HG03159 (cell line): ENCODE results near the gene SERPINA4.

Experiments
- ATAC-seq: cut with Tn5 transposase; IDR thresholded peaks from one replicate; pipeline ENCODE4 v1.9.1; 2021; ENCODE audit warnings: mild to moderate bottlenecking, moderate library complexity; ENCODE audit not compliant: unreplicated experiment

The SERPINA4 gene

GRCh38 chr14:94613720-94614644 is 52.7 kb downstream of the SERPINA4 start:
- ATAC-seq, result no peak

GRCh38 chr14:94614802-94615201 is 53.6 kb downstream of the SERPINA4 start:
- no peak for ATAC-seq

GRCh38 chr14:94615254-94615653 is 54.0 kb downstream of the SERPINA4 start:
- no peak for ATAC-seq

GRCh38 chr14:94615823-94616570 is 54.8 kb downstream of the SERPINA4 start:
- ATAC-seq, result no peak

GRCh38 chr14:94617366-94617941 is 56.2 kb downstream of the SERPINA4 start:
- ATAC-seq, result no peak

GRCh38 chr14:94617988-94618822 is 57.0 kb downstream of the SERPINA4 start:
- ATAC-seq, result no peak

GRCh38 chr14:94619297-94619696 is 58.1 kb downstream of the SERPINA4 start:
- ATAC-seq, result no peak
